ENCODE results near the gene FILIP1.

DNA sequence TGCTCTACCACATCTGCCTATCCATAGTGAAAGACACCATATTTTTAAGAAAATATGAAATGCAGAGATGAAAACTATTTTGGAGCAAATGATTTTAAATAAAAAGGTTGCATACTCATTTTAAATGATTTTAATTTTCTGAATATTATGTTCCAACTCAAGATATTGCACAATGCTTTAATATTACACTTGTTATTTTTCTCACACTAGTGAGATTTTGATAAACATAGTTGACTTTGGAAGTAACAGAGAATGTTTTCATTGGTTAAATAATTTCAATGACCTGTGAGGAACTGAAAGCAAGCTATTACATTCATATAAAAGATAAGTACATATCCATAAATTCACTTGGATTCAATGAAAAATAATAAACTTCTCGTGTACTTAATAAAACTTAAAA lies 201.9 kb downstream of the FILIP1 start:
- TF ChIP-seq, protein P1, sequence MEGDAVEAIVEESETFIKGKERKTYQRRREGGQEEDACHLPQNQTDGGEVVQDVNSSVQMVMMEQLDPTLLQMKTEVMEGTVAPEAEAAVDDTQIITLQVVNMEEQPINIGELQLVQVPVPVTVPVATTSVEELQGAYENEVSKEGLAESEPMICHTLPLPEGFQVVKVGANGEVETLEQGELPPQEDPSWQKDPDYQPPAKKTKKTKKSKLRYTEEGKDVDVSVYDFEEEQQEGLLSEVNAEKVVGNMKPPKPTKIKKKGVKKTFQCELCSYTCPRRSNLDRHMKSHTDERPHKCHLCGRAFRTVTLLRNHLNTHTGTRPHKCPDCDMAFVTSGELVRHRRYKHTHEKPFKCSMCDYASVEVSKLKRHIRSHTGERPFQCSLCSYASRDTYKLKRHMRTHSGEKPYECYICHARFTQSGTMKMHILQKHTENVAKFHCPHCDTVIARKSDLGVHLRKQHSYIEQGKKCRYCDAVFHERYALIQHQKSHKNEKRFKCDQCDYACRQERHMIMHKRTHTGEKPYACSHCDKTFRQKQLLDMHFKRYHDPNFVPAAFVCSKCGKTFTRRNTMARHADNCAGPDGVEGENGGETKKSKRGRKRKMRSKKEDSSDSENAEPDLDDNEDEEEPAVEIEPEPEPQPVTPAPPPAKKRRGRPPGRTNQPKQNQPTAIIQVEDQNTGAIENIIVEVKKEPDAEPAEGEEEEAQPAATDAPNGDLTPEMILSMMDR (IDR thresholded peaks at IDR 0.05) = no peak
- TF ChIP-seq POLR2A (IDR thresholded peaks at IDR 0.05) = no peak

Data from body of pancreas (tissue), 4 donors.